ENCODE data around the gene DSP. TPM values are rescaled to one million over a fixed set of nuclear protein-coding genes. Genes with fewer than 3 reads are reported as not detected.

The DSP gene
- total RNA-seq, 1 experiment from 2014 or later = 104 TPM

DNA sequence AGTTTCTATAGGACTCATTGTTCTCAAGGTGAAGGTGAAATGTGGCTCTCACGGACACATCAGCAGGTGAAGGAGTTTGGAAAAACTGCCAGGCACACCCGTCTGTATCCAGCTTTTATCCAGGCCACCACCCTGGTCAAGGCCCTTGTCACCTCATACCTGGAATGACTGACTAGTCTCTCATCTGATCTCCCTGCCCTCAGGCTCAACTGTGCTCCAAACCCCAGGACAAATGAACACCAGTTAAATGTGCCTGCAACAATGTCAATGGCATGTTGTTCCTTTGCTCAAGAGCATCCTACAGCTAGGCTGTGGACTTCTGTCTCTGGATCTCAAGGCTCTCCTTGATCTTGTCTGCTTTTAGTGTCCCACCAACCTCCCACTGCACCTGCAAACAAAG lies 47.6 kb upstream of the DSP start:
- RAD21 ChIA-PET (ENCODE audit: low non-redundant PET in 1 of 2, low total read pairs in 2 of 2, uncharacterized antibody in 2 of 2, unreplicated experiment in 2 of 2) = no interaction called here

More for the DNA sequence above, 47.6 kb upstream of the DSP start:
- H4K20me1 ChIP-seq (ENCODE audit: insufficient read depth) = no peaks in the 10 kb centered on the region
- DNase-seq (ENCODE audit: low read depth, low spot score) = no peak
- ChIA-PET POLR2A (no interaction called here), CTCF (no interaction called here)
- intact Hi-C loops (cut with micrococcal nuclease) = no loop called here
- no peak overlapping the region for H3K4me3 ChIP-seq (replicated peaks in 1 of 2; ENCODE audit: low read depth in 1 of 2, low read length in 2 of 2)
- no peak overlapping the region for H3K9ac ChIP-seq (ENCODE audit: low read length)
- no peaks in the 10 kb centered on the region for H3K9me3 ChIP-seq (ENCODE audit: control insufficient read depth in 1 of 2, insufficient read depth in 1 of 2, low read depth in 1 of 2, low read length in 2 of 2)
- TF ChIP-seq, protein P1, sequence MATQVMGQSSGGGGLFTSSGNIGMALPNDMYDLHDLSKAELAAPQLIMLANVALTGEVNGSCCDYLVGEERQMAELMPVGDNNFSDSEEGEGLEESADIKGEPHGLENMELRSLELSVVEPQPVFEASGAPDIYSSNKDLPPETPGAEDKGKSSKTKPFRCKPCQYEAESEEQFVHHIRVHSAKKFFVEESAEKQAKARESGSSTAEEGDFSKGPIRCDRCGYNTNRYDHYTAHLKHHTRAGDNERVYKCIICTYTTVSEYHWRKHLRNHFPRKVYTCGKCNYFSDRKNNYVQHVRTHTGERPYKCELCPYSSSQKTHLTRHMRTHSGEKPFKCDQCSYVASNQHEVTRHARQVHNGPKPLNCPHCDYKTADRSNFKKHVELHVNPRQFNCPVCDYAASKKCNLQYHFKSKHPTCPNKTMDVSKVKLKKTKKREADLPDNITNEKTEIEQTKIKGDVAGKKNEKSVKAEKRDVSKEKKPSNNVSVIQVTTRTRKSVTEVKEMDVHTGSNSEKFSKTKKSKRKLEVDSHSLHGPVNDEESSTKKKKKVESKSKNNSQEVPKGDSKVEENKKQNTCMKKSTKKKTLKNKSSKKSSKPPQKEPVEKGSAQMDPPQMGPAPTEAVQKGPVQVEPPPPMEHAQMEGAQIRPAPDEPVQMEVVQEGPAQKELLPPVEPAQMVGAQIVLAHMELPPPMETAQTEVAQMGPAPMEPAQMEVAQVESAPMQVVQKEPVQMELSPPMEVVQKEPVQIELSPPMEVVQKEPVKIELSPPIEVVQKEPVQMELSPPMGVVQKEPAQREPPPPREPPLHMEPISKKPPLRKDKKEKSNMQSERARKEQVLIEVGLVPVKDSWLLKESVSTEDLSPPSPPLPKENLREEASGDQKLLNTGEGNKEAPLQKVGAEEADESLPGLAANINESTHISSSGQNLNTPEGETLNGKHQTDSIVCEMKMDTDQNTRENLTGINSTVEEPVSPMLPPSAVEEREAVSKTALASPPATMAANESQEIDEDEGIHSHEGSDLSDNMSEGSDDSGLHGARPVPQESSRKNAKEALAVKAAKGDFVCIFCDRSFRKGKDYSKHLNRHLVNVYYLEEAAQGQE (IDR thresholded peaks at IDR 0.05; ENCODE audit: low read depth) = no peak
- TF ChIP-seq, protein P2, sequence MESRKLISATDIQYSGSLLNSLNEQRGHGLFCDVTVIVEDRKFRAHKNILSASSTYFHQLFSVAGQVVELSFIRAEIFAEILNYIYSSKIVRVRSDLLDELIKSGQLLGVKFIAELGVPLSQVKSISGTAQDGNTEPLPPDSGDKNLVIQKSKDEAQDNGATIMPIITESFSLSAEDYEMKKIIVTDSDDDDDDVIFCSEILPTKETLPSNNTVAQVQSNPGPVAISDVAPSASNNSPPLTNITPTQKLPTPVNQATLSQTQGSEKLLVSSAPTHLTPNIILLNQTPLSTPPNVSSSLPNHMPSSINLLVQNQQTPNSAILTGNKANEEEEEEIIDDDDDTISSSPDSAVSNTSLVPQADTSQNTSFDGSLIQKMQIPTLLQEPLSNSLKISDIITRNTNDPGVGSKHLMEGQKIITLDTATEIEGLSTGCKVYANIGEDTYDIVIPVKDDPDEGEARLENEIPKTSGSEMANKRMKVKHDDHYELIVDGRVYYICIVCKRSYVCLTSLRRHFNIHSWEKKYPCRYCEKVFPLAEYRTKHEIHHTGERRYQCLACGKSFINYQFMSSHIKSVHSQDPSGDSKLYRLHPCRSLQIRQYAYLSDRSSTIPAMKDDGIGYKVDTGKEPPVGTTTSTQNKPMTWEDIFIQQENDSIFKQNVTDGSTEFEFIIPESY (IDR thresholded peaks at IDR 0.05; ENCODE audit: extremely low read depth, insufficient replicate concordance, low read length) = no peak
- TF ChIP-seq CEBPB (IDR thresholded peaks at IDR 0.05; ENCODE audit: low read depth) (no peak), CBX3 (IDR thresholded peaks at IDR 0.05; ENCODE audit: low read depth) (no peak), EZH2phosphoT487 (IDR thresholded peaks at IDR 0.05; ENCODE audit: borderline replicate concordance) (no peak), SRF (IDR thresholded peaks at IDR 0.05; ENCODE audit: low read depth) (no peak), POLR2A (IDR thresholded peaks at IDR 0.05; ENCODE audit: borderline replicate concordance, extremely low read depth, insufficient read depth, insufficient read length) (no peak), EGR1 (IDR thresholded peaks at IDR 0.05; ENCODE audit: low read depth) (no peak), SP1 (IDR thresholded peaks at IDR 0.05; ENCODE audit: low read depth) (no peak), ELF1 (IDR thresholded peaks at IDR 0.05; ENCODE audit: borderline replicate concordance, low read depth) (no peak), ZNF274 (IDR thresholded peaks at IDR 0.05; ENCODE audit: low read depth, low read length) (no peak), YY1 (IDR thresholded peaks at IDR 0.05; ENCODE audit: extremely low read depth, insufficient replicate concordance, low read depth, low read length) (no peak), JUND (IDR thresholded peaks at IDR 0.05) (no peak), SIN3A (IDR thresholded peaks at IDR 0.05; ENCODE audit: low read depth) (no peak), RAD21 (IDR thresholded peaks at IDR 0.05; ENCODE audit: low read depth) (no peak)
- TF ChIP-seq, protein P3, sequence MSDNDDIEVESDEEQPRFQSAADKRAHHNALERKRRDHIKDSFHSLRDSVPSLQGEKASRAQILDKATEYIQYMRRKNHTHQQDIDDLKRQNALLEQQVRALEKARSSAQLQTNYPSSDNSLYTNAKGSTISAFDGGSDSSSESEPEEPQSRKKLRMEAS (IDR thresholded peaks at IDR 0.05) = no peak
- TF ChIP-seq, protein P4, sequence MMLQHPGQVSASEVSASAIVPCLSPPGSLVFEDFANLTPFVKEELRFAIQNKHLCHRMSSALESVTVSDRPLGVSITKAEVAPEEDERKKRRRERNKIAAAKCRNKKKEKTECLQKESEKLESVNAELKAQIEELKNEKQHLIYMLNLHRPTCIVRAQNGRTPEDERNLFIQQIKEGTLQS (IDR thresholded peaks at IDR 0.05) = no peak
- TF ChIP-seq, protein P5, sequence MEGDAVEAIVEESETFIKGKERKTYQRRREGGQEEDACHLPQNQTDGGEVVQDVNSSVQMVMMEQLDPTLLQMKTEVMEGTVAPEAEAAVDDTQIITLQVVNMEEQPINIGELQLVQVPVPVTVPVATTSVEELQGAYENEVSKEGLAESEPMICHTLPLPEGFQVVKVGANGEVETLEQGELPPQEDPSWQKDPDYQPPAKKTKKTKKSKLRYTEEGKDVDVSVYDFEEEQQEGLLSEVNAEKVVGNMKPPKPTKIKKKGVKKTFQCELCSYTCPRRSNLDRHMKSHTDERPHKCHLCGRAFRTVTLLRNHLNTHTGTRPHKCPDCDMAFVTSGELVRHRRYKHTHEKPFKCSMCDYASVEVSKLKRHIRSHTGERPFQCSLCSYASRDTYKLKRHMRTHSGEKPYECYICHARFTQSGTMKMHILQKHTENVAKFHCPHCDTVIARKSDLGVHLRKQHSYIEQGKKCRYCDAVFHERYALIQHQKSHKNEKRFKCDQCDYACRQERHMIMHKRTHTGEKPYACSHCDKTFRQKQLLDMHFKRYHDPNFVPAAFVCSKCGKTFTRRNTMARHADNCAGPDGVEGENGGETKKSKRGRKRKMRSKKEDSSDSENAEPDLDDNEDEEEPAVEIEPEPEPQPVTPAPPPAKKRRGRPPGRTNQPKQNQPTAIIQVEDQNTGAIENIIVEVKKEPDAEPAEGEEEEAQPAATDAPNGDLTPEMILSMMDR (IDR thresholded peaks at IDR 0.05 in 2 of 3, conservative IDR thresholded peaks at IDR 0.05 in 1 of 3; ENCODE audit: borderline replicate concordance in 1 of 3, insufficient read depth in 1 of 3, low read depth in 2 of 3, low read length in 2 of 3) = no peak
- H3K27ac ChIP-seq (ENCODE audit: low read depth, low read length) = no peak overlapping the region
- no peak overlapping the region for H3K4me2 ChIP-seq (ENCODE audit: low read length)
- H3K4me1 ChIP-seq (ENCODE audit: control insufficient read depth in 1 of 2, insufficient read depth in 2 of 2, low read length in 2 of 2) = peaks cover 0 to 4% of the 10 kb centered on the region in 2 experiments; a peak in 1 of 4 replicates
- no peaks in the 10 kb centered on the region for H3K27me3 ChIP-seq (ENCODE audit: insufficient read depth, low read length)
- no peaks in the 10 kb centered on the region for H3K36me3 ChIP-seq (ENCODE audit: control insufficient read depth in 1 of 2, insufficient read depth in 2 of 2, low read length in 2 of 2)
- no TSS peak for BruUV-seq (replicated peaks)
- H3K9me2 ChIP-seq (ENCODE audit: insufficient read depth) = no peaks in the 10 kb centered on the region
- H2AFZ ChIP-seq (ENCODE audit: low read depth, low read length, poor library complexity, severe bottlenecking) = no peak overlapping the region
- no peaks in the 10 kb centered on the region for H3K79me2 ChIP-seq (ENCODE audit: insufficient read depth, low read length)
- ATAC-seq = no peak

Data from HCT116 (cell line).